ENCODE results near the gene DGUOK. TPM values are rescaled to one million over a fixed set of nuclear protein-coding genes. Genes with fewer than 3 reads are reported as not detected.
"Not testable (repeated sequence)": the region's sequence is repeated elsewhere in the genome, so short reads cannot be mapped to it uniquely, and the experiment has no call there.

DGUOK gene
- total RNA-seq, 1 donor from 2014 or later, result 62.9 TPM

DNA sequence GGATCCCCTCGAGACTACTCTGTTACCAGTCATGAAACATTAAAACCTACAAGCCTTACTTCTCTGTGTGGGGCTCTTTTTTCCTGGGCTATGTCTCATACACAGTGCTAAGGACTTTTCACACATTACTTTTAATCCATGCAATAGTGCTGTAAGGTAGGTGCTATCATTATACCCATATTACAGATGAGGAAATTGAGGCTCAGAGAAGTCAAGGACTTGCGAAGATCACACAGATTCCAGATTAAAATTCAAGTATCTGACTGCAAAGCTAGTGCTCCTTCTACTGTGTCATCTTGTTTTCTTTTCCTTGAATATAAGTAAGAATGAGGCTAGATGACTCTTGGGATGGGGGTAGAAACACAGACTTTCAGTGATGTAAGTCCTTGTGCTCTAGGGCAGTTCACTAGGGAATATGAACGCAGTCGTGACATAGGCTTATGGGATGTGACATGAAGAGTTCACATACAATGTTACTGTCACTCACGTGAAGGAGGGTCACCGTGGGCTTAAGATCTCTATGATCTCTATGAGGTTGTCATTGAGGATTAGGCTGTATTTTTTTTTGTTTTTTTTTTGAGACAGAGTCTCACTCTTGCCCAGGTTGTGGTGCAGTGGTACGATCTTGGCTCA lies 7.0 kb upstream of the DGUOK start:
- intact Hi-C loops (cut with micrococcal nuclease), result loop anchor here (10.0 kb wide), 1 partner anchor 915 kb away; the partner anchor contains the start of gene HK2

DNA sequence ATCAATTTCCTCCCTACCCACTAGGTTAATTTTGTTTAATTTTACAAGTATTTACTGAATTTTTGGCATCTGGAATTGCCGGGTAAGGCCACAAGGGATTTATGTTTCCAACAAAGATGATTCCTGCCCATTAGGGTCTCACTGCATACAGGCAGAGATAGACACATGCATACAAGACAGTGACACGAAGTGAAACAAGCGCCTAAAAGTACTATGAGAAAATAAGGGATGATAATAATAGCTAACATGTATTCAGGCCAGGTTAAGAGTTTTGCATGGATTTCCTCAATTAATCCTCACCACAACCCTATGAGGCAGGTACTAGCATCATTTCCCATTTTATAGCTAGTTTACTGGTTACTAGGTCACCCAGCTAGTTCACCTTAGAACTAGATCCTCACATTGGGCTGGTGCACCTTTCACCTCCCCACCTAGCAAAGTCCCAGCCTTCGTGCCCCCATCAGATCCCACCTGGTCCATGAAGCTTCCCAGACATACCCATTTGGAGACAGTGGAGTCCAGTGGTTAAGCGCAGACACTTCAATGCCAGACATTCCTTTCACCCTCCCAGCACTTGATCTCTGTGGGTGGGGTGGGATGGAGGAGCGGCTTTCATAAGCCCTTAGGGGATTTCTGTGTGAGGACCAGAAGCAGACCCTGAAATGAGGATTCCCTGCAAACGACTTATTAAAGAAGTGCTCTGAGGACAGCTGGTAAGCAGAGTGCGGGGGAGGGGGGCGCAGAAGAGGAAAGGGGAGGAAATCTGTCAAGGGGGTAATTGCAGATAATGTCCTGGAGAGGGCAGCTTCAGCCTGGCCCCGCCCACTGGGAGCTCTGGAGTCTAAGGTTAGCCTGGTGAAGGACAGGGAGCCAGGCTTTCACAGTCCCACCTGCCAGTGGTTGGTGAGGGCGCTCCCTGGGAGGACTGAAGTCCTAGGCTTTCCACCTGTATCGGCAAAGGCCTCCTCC lies 5.8 kb upstream of the DGUOK start:
- intact Hi-C loops (cut with micrococcal nuclease), result loop anchor here (10.0 kb wide), 1 partner anchor 914 kb away; the partner anchor contains the start of gene HK2

DNA sequence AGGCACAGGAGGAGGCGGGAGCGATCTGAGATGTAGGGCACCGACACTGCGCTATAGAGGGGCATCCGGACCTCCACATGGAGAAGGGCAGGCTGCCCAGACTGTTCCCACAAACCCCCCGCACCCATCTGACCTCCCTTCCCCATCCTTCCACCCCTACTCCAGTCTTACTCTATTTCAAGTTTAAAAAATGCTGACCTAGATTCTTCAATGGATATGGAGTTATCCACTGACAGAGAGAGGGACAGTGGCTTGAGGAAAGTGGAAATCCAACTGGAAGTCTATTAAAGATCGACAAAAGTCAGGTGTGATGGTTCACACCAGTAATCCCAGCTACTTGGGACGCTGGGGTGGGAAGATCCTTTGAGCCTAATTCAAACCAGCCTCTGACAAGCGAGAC lies 5.1 kb upstream of the DGUOK start:
- intact Hi-C loops (cut with micrococcal nuclease), result loop anchor here (10.0 kb wide), 1 partner anchor 913 kb away; the partner anchor contains the start of gene HK2

DNA sequence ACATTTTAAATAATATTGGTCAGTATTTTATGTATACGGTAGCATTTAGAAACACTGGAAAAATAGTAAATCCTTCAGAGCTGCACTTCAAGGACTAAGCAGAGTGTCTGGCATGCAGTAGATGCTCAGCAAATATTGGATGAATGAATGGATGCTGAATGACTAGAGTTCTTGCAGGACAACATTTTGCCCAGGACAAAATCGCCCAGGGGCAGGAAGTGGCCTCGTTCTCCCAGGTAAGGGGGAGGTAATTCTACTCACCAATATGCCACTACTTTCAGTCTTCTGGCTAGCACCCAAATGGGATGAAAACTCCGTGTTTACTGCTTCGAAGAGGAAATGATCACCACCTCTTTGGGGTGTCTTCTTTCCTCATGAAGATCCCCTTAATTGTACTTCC lies 4.0 kb upstream of the DGUOK start:
- intact Hi-C loops (cut with micrococcal nuclease), result loop anchor here (10.0 kb wide), 1 partner anchor 912 kb away; the partner anchor contains the start of gene HK2

DNA sequence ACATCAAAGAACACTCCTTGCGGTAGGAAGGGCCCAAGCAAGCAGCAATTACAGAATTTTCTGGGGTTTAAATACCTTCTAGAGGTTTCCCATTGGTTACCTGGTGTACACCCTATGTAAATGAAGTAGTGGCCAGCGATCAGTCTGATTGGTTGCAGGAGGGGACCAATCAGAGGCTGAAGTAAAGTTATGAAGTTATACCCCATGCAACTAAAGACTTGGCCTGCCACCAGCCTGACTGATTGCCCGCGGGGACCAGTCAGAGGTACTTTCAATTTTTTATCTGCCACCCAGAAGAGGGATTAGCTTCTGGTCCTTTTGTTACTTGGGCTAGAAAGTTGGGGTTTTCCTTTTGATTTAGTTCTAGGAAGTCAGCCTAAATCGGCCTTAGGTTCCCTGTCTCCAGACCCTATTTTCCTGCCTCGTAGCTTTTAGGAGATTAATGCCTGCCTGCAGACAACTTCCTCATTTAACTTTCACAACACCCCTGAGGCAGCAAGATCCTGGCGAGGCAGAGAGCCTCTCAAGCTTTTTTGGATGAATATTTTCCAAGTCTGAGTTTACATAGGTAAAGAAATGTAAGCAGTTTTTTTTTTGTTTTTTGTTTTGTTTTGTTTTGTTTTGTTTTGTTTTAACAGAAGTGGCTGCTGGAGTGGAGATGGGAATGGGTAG lies 1.5 kb upstream of the DGUOK start:
- intact Hi-C loops (cut with micrococcal nuclease), result loop anchor here (5.0 to 10.0 kb wide), 2 partner anchors 127 to 910 kb away; partner anchors contain the start of gene HK2

DNA sequence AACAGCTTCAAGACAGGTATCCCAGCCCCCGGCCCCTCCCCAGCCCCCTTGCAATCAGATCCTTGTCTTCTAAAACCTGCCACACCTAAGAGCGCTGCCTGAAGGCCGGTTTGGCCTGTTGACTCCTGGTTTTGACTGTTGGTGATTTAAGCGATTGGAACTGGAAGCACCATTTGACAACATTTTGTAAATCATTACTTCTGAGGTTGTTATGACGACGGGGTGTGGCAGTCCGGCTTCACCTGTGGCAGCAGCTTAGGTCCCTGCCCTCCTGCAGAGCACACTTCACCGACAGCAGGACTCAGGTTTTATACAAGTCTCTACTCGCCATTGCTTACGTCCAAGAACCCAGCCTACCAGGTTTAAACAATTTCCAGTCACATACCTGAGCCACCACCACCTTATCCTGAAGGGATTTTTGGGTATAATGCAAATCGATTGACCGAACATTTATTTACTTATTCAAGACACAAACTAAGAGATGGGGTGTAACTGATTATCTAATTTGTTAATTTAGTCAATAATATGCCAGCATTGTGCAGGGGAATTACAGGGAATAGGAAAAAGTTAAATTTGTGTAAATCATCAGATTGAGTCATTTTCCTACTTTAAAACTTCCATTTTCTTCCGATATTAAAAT lies 707 bp upstream of the DGUOK start:
- intact Hi-C loops (cut with micrococcal nuclease), result loop anchor here (1.0 to 10.0 kb wide), 22 partner anchors 18 to 909 kb away; partner anchors contain the start of genes ALMS1, AUP1, BOLA3 and C2orf81

DNA sequence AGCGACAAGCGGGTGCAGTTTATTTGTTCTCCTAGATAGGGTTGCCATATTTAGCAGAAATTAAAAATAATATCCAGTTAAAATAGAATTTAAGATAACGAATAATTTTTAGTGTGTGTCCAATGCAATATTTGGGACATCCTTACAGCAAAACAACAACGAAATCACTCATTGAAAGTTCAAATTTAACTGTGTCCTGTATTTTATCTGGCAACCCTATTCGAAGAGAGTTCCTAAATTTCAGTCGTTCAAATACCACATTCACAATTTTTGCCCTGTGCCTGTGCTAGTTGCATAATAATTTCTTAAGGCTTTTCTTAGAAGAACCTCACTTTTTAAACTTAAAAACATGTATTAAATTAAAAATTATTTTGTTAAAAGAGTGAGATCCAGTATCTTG lies 664 bp downstream of the DGUOK start:
- intact Hi-C loops (cut with micrococcal nuclease), result loop anchor here (2.0 to 10.0 kb wide), 8 partner anchors 31 to 907 kb away; partner anchors contain the start of genes ALMS1, C2orf81, HK2 and INO80B

DNA sequence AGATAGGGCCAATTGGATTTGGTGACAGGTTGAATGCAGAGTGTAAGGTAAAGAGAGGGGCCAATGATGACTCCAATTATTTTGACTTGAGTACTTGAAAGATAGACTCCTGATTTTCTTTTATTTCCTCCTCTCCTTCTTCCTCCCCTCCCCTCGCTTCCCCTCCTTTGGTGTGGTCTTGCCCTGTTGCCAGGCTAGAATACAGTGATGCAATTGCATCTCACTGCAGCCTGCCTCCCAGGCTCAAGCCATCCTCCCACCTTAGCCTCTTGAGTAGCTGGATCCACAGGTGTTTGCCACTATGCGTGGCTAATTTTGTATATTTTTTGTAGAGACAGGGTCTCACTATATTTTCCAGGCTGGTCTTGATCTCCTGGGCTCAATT lies 2.3 kb downstream of the DGUOK start:
- intact Hi-C loops (cut with micrococcal nuclease), result loop anchor here (5.0 to 10.0 kb wide), 2 partner anchors 123 to 906 kb away; partner anchors contain the start of gene HK2

DNA sequence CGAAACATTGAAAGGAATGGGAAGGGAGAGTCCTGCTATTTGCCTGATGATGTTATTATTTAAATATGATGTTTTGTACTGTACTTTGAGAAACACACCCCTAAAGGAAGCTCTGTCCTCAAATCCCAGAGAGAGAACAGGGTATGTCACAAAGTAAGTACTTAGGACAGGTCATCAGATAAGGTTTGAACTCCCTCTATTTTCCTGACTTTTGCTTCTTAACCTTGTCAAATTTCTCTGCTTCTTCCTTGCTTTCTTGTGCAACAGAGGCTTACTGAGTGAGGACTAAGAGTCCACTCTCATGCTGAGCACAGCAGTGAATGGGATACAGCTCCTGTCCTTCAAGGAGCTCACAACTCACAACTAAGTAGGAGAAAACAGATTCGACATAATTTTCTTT lies 3.7 kb downstream of the DGUOK start:
- intact Hi-C loops (cut with micrococcal nuclease), result no loop called here

DNA sequence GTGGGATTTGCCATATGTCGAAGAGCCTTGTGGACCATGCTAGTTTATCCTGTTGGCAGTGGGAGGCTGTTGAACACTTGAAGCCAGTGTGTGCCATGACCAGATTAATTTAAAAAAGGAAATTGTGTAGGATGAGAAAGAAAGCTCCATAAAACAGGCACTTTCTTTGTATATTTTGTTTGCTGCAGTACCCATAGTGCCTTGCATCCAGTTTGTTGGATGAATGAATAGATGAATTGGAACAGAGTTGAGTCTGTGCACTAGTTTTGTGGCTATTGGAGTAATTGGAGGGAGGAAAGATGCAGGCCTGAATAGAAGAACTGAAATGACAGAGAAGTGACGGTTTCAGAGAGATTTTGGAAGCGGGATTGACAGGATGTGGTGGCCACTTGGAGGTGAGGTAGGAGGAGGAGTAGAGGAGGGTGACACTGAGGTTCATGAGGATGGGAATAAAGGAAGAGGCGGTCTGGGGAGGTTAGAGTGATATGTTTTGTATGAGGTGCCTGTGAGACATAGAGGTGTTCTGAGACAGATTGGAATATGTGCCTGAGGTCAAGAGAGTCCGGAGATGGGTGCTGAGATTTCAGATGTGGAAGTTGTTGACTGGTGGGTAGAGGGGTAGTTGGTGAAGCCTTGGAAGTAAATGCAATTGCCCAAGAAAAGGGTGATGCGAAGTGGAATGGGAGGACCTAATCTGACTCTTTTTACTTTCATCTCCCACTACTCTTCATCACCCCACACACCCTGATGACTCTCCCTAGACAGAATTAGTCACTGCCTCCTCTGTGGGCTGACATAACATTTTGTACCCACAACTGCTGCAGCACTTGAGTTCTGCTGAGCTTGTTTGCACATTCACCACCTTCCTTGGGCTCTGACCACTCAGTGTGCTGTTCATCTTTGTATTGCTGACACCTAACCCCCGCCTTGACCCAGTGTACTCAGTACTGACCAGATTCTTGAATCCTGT lies 5.1 kb downstream of the DGUOK start:
- intact Hi-C loops (cut with micrococcal nuclease), result loop anchor here (1.0 kb wide), 1 partner anchor 266 kb away; the partner anchor contains the start of gene MTHFD2

DNA sequence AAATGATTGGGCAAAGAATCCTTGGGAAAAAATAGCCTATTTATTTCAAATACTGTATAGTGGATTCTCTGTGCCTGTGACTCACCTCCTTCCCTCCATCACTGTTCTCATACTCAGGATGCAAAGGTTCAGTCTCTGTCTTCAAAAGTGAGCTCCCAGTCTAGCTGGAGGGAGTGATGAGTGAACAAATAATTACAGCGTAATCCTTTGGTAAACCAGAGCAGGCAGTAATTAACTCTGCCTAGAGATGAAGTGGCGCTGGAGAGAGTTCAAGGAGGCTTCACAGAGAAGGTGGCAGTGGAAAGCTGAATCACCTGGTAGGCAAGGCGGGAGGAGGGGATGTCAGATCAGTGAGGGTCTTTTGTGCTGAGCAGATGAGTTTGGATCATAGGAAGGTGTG lies 6.5 kb downstream of the DGUOK start:
- intact Hi-C loops (cut with micrococcal nuclease), result no loop called here

DNA sequence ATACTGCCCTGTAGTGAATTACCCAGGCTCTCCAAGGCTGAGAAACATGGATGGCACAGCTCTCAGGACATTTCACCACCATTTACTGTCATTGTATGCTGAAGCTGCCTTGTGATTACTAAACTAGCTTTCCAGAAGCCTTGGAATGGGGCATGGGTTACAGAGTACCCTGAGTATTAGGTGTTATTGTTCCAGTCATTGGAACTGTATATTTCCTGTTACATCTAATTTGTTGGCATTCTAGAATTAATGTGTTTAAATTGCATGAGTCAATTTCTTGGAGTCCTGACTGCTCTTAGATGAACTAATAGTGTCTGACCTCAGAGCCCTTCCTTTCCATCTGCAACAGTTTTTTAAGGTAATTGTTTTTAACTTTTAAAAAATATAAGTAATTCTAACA lies 9.0 kb downstream of the DGUOK start:
- intact Hi-C loops (cut with micrococcal nuclease), result no loop called here

DNA sequence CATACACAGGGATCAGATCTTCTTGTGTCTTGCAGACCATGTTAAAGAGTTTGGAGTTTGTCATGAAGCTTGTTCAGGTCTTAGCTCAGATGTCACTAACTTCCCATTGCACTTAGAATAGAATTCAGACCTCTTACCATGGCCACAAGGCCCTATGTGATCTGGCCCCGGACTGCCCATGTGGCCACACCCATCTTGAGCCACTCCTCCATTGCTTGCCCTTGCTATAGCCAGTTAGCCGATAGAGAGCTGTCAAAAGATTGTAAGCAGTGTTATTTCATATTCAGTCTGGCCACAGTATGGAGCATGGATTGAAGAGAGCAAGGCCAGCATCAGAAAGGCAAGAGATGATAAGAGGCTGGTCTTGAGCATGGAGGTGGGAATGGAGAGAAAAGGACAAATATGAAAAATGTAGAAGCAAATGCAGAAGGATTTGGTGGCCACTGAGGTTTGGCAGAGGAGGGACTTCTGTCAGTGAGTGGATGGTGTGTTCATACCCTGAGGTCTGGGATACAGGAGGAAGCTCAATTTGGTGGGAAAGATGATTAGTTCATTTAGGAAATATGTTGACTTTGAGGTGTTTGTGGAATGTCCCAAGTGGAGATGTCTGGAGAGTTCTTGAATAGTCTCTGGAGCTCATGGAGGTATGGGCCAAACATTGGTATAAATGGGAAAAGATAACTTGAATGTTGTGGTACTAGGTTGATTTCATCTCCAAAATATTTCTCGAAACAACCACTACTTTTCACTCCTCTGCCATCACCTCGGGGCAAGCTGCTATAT lies 10.6 kb downstream of the DGUOK start:
- intact Hi-C loops (cut with micrococcal nuclease), result no loop called here

DNA sequence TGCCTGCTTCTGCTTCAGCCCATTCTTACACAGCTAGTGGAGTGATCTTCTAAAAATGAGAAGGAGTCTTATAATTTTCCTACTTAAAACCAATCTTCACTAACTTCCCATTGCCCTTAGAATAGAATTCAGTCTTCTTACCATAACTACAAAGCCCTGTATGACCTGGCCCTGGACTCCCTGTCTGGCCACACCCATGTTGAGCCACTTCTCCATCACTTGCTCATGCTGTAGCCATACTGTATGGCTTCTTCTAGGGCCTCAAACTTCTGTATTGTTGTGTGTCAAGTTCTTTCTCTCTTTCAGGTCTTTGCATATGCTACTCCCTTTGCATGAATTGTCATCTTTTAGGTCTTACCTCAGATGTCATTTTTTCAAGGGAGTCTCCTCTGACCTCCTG lies 11.2 kb downstream of the DGUOK start:
- intact Hi-C loops (cut with micrococcal nuclease), result no loop called here

DNA sequence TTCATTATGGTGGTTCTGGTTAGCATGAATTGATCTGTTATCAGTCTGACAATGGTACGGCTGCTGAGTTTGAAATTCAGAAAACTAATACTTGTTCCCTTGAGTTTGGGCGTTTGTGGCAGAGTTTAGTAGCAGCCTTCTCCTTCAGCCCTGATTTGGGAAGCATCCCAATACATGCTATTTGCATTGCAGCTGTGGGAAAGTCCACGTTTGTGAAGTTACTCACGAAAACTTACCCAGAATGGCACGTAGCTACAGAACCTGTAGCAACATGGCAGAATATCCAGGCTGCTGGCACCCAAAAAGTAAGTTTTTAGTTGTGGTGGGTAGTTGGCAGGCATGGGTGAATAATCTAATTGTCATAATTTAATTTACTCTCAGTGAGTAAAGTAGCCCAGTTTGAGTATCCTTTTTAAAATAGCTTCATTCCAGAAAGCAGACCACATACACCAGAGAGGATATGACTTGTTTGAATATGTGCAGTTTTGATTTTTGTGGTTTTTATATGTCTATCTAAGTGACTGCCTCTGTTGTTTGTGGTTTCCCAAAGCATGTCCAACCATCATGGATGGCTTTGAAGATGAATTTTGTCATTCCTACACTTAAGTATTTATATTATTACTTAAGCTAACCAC lies 12.2 kb downstream of the DGUOK start:
- intact Hi-C loops (cut with micrococcal nuclease), result no loop called here

DNA sequence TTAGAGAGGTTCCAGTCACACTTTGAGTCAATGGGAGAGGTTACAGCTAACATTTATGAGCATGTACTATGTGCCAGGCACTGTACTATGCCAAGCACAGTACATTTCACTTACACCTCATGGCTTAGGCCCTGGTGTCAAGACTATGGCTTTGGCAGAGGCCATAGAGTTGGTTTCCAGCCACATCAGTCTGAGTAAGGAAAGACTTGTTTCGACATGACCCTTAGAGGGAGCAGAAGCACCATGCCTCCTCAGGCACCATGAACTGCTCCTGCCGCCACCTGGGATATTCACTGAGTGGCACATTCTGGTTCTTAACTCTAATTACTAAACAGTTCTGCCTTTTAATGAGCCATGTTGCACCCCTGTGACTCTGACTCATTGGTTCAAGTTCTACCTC lies 12.7 kb downstream of the DGUOK start:
- intact Hi-C loops (cut with micrococcal nuclease), result no loop called here

DNA sequence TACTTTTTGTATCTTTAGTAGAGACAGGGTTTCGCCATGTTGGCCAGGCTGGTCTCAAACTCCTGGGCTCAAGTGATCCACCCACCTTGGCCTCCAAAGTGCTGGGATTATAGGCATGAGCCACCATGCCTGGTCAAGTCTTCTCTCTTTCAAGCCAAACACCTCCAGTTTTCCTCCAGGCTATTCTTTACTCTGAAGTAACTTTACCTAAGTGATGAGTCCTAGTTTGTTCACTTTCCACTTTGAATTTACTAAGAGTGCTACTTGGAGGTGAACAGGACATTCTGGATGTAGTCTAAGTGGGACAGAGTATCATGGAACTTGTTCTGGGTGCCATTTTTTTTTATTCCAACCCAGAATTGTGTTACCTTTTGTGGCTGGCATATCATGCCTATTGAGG lies 13.4 kb downstream of the DGUOK start:
- intact Hi-C loops (cut with micrococcal nuclease), result not testable (repeated sequence)

DNA sequence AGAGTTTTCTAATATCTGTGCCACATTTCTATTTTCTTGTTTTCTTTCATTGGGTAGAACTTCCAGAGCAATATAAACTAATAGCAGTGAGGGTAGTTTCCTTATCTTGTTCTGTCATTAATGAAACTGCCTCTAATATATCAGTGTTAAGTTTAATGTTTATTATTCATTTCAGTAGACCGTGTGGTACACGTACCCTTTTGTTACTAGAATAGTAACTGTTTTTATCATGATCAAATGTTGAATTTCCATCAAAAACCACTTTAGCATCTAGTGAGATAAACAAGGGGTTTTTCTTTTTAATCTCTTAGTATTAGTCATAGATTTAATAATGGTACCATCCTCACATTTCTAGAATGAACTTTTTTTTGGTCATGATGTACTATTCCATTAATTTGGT lies 16.0 kb downstream of the DGUOK start:
- intact Hi-C loops (cut with micrococcal nuclease), result no loop called here

All from T-helper 1 cell treated with Interleukin-12 subunit alpha and Interleukin-12 subunit beta and Interleukin-4 antibody, amounts not matched to agents 30 ng/mL and 1 ng/mL, for 36 hours (primary cell).